K562 (cell line): ENCODE measurements around the gene MACROD2. TPM values are rescaled to one million over a fixed set of nuclear protein-coding genes. Genes with fewer than 3 reads are reported as not detected.

Source experiments
- ATAC-seq: fragments of 200-7000 bp; cut with Tn5 transposase; 3 replicates; pipeline ENCODE4 v1.9.1; 2020; ENCODE audit warnings: moderate library complexity
- BruUV-seq: library from RNA; stranded (reverse); fragments of 400-500 nt; replicated peaks from 2 replicates; lab custom pipeline; 2021; lab: Mats Ljungman, UMichigan
- CTCF ChIA-PET: fragments of 300-600 bp; formaldehyde crosslinking; extraction: SDS; loops from one replicate; lab custom pipeline; 2021; ENCODE audit warnings: low intra/inter-chr PET ratio; lab: Yijun Ruan, JAX
- POLR2A ChIA-PET: fragments of 300-600, 350-650 bp; sonication (Branson Sonifier 250); formaldehyde crosslinking; extraction: SDS; loops from one replicate; lab custom pipeline; 2021; ENCODE audit warnings: antibody characterized with exemption, inconsistent platforms; lab: Yijun Ruan, JAX
- DNase-seq, 4 experiments: peaks; one replicate each; pipeline versions ENCODE4 v3.0.0 to v3.0.0-alpha.2; 2011 to 2018; ENCODE audit warnings: low spot score in 3 of 4, mixed read lengths in 3 of 4; ENCODE audit errors: extremely low read depth in 1 of 4
- FAIRE-seq: peaks from 2 replicates; lab custom pipeline; 2011; peaks lifted over from hg19 to GRCh38; lab: Jason Lieb, UNC
- H2AFZ ChIP-seq: 2 replicates; pipeline ENCODE4 v1.6.0; 2011; ENCODE audit warnings: low read depth, low read length, control low read depth, inconsistent platforms
- H3K27ac ChIP-seq: fragments of 200-600 bp; 3 replicates; pipeline ENCODE4 v1.8.0; 2011; ENCODE audit warnings: low read depth, mild to moderate bottlenecking, control low read depth, inconsistent platforms, low read length, moderate library complexity, mixed read lengths; ENCODE audit errors: extremely low read depth
- H3K27me3 ChIP-seq, 2 experiments: fragments of 300-600 bp in 1 of 2; 2 replicates in 1 of 2; 3 replicates in 1 of 2; pipeline versions ENCODE4 v1.6.0 to v1.8.0; 2011; ENCODE audit warnings: inconsistent platforms in 2 of 2, low read length in 2 of 2, mild to moderate bottlenecking in 1 of 2, mixed read lengths in 1 of 2, moderate library complexity in 1 of 2; ENCODE audit not compliant: control insufficient read depth in 2 of 2, insufficient read depth in 2 of 2
- H3K36me3 ChIP-seq: fragments of 300-600 bp; 3 replicates; pipeline ENCODE4 v1.8.0; 2011; ENCODE audit warnings: mild to moderate bottlenecking, low read length, inconsistent platforms; ENCODE audit not compliant: control insufficient read depth, insufficient read depth
- H3K4me1 ChIP-seq, 2 experiments: fragments of 200-600 bp in 1 of 2; replicated peaks in 1 of 2; 2 replicates in 1 of 2; 3 replicates in 1 of 2; pipeline versions ENCODE4 v1.5.1 to v1.8.0; 2011; ENCODE audit warnings: inconsistent platforms in 2 of 2, low read length in 2 of 2, mild to moderate bottlenecking in 1 of 2, mixed read lengths in 1 of 2, moderate library complexity in 1 of 2; ENCODE audit not compliant: control insufficient read depth in 2 of 2, insufficient read depth in 2 of 2
- H3K4me2 ChIP-seq: 2 replicates; pipeline ENCODE4 v1.6.1; 2011; ENCODE audit warnings: low read length, control low read depth, inconsistent platforms, mixed read lengths; ENCODE audit not compliant: insufficient read depth
- H3K4me3 ChIP-seq: fragments of 200-600 bp; sonication (generic), shearing (Covaris generic); 2 replicates; pipeline ENCODE4 v1.5.1; 2016; ENCODE audit warnings: control low read depth, inconsistent platforms
- H3K79me2 ChIP-seq: fragments of 200-600 bp; 3 replicates; pipeline ENCODE4 v1.8.0; 2011; ENCODE audit warnings: low read length, inconsistent platforms; ENCODE audit not compliant: control insufficient read depth, insufficient read depth
- H3K9ac ChIP-seq, 2 experiments: 2 replicates each; pipeline versions ENCODE4 v1.6.0 to v1.6.1; 2011; ENCODE audit warnings: low read depth in 2 of 2, low read length in 2 of 2, control low read depth in 1 of 2, inconsistent platforms in 1 of 2, mild to moderate bottlenecking in 1 of 2, mixed read lengths in 1 of 2; ENCODE audit not compliant: insufficient read depth in 1 of 2
- H3K9me1 ChIP-seq: one replicate; pipeline ENCODE4 v1.6.0; 2011; ENCODE audit warnings: inconsistent platforms, mild to moderate bottlenecking, low read length, moderate library complexity; ENCODE audit not compliant: control insufficient read depth, insufficient read depth
- H3K9me3 ChIP-seq: replicated peaks from 2 replicates; pipeline ENCODE4 v1.5.1; 2011; ENCODE audit warnings: low read depth, low read length, inconsistent platforms; ENCODE audit not compliant: control insufficient read depth, insufficient read depth
- H4K20me1 ChIP-seq: replicated peaks from 2 replicates; pipeline ENCODE4 v1.6.1; 2011; ENCODE audit warnings: low read length, inconsistent platforms, mixed read lengths; ENCODE audit not compliant: control insufficient read depth, insufficient read depth
- CHD1 ChIP-seq: fragments of 200-600 bp; sonication (generic); IDR thresholded peaks from one replicate; pipeline ENCODE4 v1.6.1; 2012; ENCODE audit warnings: mild to moderate bottlenecking, moderate library complexity, low read length, inconsistent platforms
- FOXK1 ChIP-seq: sonication (generic); formaldehyde crosslinking; IDR thresholded peaks from 2 replicates; pipeline ENCODE4 v1.8.0; 2022; ENCODE audit warnings: missing genetic modification reagents, mild to moderate bottlenecking, borderline replicate concordance
- SAFB2 ChIP-seq: fragments of 200-400 bp; formaldehyde crosslinking; IDR thresholded peaks from 2 replicates; pipeline ENCODE4 v1.6.1; 2018; ENCODE audit warnings: borderline replicate concordance, low read length, low read depth, moderate library complexity; ENCODE audit not compliant: severe bottlenecking
- TCFL5 ChIP-seq: fragments of 250-450 bp; sonication (Bioruptor Pico); conservative IDR thresholded peaks from 2 replicates; pipeline ENCODE4 v1.6.1; 2021; ENCODE audit warnings: mild to moderate bottlenecking, moderate library complexity, matching md5 sums
- TEAD1 ChIP-seq, 2 experiments: fragments of 450-650 bp in 1 of 2; sonication (generic) in 1 of 2; formaldehyde crosslinking; IDR thresholded peaks; 2 replicates each; pipeline versions ENCODE4 v1.4.0 to v1.8.0; 2020 to 2022; ENCODE audit warnings: mild to moderate bottlenecking in 2 of 2, missing genetic modification reagents in 1 of 2
- ZNF197 ChIP-seq: fragments of 200-800 bp; sonication (Bioruptor generic); IDR thresholded peaks from 2 replicates; pipeline ENCODE4 v1.6.1; 2016; ENCODE audit warnings: low read depth, missing genetic modification characterization, missing compliant biosample characterization
- ZNF224 ChIP-seq: sonication (generic); formaldehyde crosslinking; IDR thresholded peaks from 2 replicates; pipeline ENCODE4 v1.8.0; 2022; ENCODE audit warnings: mild to moderate bottlenecking, missing genetic modification reagents
- ZNF445 ChIP-seq: fragments of 250-450 bp; sonication (Bioruptor Pico); IDR thresholded peaks from 2 replicates; pipeline ENCODE4 v1.4.0; 2020; ENCODE audit warnings: low read depth, mild to moderate bottlenecking, moderate library complexity
- WGBS: fragments of 100-300 bp; shearing (Covaris generic); methylation state at CpG from one replicate; pipeline ENCODE4 v1.1.6; 2016; ENCODE audit warnings: low coverage, mixed read lengths; ENCODE audit not compliant: insufficient coverage; ENCODE audit errors: missing lambda C conversion rate; 5-methylcytosine and 5-hydroxymethylcytosine counted together
- in situ Hi-C: fragments of 300-500 bp; cut with MboI; formaldehyde crosslinking; loops from 4 replicates; pipeline ENCODE4 v1.15.0; 2018; ENCODE audit warnings: inconsistent platforms, mixed read lengths
- intact Hi-C: fragments of 100-400 bp; cut with micrococcal nuclease; formaldehyde crosslinking; loops from 2 replicates; pipeline ENCODE4 v1.14.2; 2022
- polyA plus RNA-seq, 8 experiments: library from polyadenylated mRNA; depleted of rRNA in 4 of 8; stranded (reverse) in 5 of 8; unstranded in 3 of 8; fragments of >200 nt; fragmentation: Nextera tagmentation in 2 of 8; fragmentation: Illumina TruSeq in 1 of 8; extraction: Ambion mirVana in 2 of 8; extraction: Trizol in 1 of 8; gene quantifications; 2 replicates each; pipeline versions ENCODE4 v1.2.1 to v1.2.3, GENCODE V29; 2011 to 2014; ENCODE audit warnings: inconsistent platforms in 1 of 8, missing spikeins in 1 of 8
- total RNA-seq, 7 experiments: library from RNA; depleted of rRNA in 6 of 7; stranded (reverse); fragments of >200 nt in 6 of 7; fragmentation: Illumina TruSeq in 2 of 7; extraction: Trizol in 2 of 7; gene quantifications; 2 replicates each; pipeline versions ENCODE4 v1.2.1 to v1.2.3, GENCODE V29; 2011 to 2021; ENCODE audit warnings: low replicate concordance in 1 of 7
- TF ChIP-seq, protein P1 (sequence below): fragments of 450-650 bp; formaldehyde crosslinking; conservative IDR thresholded peaks from 2 replicates; pipeline ENCODE4 v1.4.0; 2022; ENCODE audit warnings: mild to moderate bottlenecking, missing genetic modification characterization

The MACROD2 gene
- total and polyA plus RNA-seq, 9 of the 15 experiments (the other 6 are each of a cell fraction or from before 2014, with no cell fraction given), result not detected

DNA sequence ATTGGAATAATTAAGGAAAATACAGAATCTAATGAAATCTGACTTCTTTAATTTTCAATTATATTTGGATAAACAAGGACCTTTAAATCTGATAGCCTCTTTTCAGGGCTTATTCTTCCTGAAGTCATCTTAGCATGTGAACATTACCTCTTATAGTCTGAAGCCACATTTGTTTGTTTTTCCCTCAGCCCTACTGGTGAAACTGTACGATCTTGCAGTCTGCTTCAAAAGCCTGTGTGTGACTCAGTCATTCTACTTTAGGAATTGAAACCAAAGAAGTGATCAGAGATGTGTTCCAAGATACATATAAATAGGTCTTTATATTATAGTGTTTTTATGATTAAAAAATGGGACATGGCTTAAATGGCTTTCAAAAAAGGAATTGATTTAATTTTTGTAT lies 67.5 kb downstream of the MACROD2 start:
- H3K27me3 ChIP-seq, result no peaks in the 10 kb centered on the region
- FAIRE-seq (no peak), ATAC-seq (no peak), DNase-seq (no peak)
- H3K9ac ChIP-seq, result no peak overlapping the region
- H3K4me2 ChIP-seq, result no peak overlapping the region
- H3K79me2 ChIP-seq, result no peaks in the 10 kb centered on the region
- no peaks in the 10 kb centered on the region for H3K4me1 ChIP-seq
- BruUV-seq, result no TSS peak
- H3K9me3 ChIP-seq, result no peaks in the 10 kb centered on the region
- intact Hi-C loops, result no loop called here
- no peak overlapping the region for H3K4me3 ChIP-seq
- H4K20me1 ChIP-seq, result no peaks in the 10 kb centered on the region
- POLR2A ChIA-PET, result no interaction called here
- H3K36me3 ChIP-seq, result no peaks in the 10 kb centered on the region
- TF ChIP-seq ZNF224, result no peak
- TF ChIP-seq ZNF445 (CRISPR knock-in tag), result no peak
- TF ChIP-seq SAFB2, result no peak
- TF ChIP-seq TCFL5, result no peak
- TF ChIP-seq FOXK1 (CRISPR knock-in tag), result no peak
- no peak for TF ChIP-seq CHD1
- TF ChIP-seq ZNF197 (CRISPR knock-in tag), result no peak
- TF ChIP-seq, protein P1, sequence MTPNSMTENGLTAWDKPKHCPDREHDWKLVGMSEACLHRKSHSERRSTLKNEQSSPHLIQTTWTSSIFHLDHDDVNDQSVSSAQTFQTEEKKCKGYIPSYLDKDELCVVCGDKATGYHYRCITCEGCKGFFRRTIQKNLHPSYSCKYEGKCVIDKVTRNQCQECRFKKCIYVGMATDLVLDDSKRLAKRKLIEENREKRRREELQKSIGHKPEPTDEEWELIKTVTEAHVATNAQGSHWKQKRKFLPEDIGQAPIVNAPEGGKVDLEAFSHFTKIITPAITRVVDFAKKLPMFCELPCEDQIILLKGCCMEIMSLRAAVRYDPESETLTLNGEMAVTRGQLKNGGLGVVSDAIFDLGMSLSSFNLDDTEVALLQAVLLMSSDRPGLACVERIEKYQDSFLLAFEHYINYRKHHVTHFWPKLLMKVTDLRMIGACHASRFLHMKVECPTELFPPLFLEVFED (CRISPR knock-in tag), result no peak
- no peak for TF ChIP-seq TEAD1 (CRISPR knock-in tag; IDR thresholded peaks at IDR 0.05)
- WGBS, result 9% methylated on average over 1 of the region's 1 CpG
- CTCF ChIA-PET, result no interaction called here
- H3K9me1 ChIP-seq, result no peaks in the 10 kb centered on the region
- H3K27ac ChIP-seq, result no peak overlapping the region
- in situ Hi-C loops, result no loop called here
- no peak overlapping the region for H2AFZ ChIP-seq
